ENCODE measurements around the gene CCNJL. TPM values are rescaled to one million over a fixed set of nuclear protein-coding genes. Genes with fewer than 3 reads are reported as not detected.
A peak's percentile ranks its signal among the peaks of the same experiment; 100 is the strongest.
"Not testable (repeated sequence)": the region's sequence is repeated elsewhere in the genome, so short reads cannot be mapped to it uniquely, and the experiment has no call there.

Gene CCNJL
- total RNA-seq, 1 donor from 2014 or later: 5.6 TPM

DNA sequence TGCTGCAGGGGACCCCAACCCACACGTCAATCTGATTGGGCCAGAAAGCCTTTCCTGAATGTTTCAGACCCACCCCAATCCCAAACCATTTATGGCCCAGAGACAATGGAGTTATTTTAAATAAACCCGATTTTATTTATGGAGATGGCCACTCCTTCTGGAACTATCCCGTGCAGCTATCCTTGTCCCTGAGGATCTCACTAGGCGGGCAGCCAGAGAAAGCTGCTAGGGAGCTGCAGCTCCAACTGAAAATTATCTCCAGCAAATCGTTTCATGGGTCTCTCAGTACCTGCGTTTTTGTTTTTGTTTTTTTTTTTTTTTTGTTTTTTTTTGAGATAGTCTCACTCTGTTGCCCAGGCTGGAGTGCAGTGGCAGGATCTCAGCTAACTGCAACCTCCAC, 35.1 kb upstream of the CCNJL start:
- no peak overlapping the region for H3K4me3 ChIP-seq
- no peak for DNase-seq (ENCODE audit: extremely low spot score in 2 of 2)
- H3K4me1 ChIP-seq: no peaks in the 10 kb centered on the region
- no peak overlapping the region for H3K27ac ChIP-seq
- H3K9me3 ChIP-seq: no peaks in the 10 kb centered on the region
- H3K27me3 ChIP-seq: no peaks in the 10 kb centered on the region
- TF ChIP-seq POLR2AphosphoS5 (IDR thresholded peaks at IDR 0.05; ENCODE audit: insufficient read depth in 1 of 2, low read depth in 1 of 2) (no peak), POLR2A (IDR thresholded peaks at IDR 0.05) (no peak)
- TF ChIP-seq, protein P1, sequence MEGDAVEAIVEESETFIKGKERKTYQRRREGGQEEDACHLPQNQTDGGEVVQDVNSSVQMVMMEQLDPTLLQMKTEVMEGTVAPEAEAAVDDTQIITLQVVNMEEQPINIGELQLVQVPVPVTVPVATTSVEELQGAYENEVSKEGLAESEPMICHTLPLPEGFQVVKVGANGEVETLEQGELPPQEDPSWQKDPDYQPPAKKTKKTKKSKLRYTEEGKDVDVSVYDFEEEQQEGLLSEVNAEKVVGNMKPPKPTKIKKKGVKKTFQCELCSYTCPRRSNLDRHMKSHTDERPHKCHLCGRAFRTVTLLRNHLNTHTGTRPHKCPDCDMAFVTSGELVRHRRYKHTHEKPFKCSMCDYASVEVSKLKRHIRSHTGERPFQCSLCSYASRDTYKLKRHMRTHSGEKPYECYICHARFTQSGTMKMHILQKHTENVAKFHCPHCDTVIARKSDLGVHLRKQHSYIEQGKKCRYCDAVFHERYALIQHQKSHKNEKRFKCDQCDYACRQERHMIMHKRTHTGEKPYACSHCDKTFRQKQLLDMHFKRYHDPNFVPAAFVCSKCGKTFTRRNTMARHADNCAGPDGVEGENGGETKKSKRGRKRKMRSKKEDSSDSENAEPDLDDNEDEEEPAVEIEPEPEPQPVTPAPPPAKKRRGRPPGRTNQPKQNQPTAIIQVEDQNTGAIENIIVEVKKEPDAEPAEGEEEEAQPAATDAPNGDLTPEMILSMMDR (IDR thresholded peaks at IDR 0.05): no peak
- intact Hi-C loops (cut with DNase I): loop anchor here (5.0 kb wide), 1 partner anchor 325 kb away; no protein-coding TSS in a partner anchor
- H3K36me3 ChIP-seq: no peaks in the 10 kb centered on the region

DNA sequence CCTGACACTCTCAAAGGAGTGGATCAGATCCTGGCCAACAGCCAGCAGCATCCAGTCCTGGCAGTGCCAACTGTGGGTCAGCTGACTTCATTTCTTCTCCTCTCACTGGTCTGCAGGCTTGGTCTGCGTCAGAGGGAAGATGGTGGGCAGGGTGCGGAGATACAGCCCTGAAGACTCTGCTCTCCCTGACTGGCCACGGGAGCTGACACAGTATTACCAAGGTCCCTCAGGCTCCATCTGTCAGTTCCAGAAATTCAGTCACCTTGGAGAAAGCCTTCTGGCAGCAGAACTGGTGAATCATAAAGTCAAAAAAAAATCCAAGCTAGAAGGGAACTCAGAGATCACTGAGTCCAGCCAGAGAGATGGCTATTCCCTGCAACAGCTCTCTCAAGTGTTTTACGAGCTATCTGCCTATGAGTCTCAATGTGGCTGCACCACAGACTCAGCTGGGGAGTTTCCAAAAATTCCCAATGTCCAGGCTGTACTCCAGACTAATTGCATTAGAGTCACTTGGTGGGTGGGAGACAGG, 30.1 kb upstream of the CCNJL start:
- H3K4me3 ChIP-seq: no peak overlapping the region
- no peaks in the 10 kb centered on the region for H3K4me1 ChIP-seq
- H3K27me3 ChIP-seq: no peaks in the 10 kb centered on the region
- no peak for DNase-seq (ENCODE audit: extremely low spot score in 2 of 2)
- intact Hi-C loops (cut with DNase I): no loop called here
- H3K9me3 ChIP-seq: no peaks in the 10 kb centered on the region
- no peaks in the 10 kb centered on the region for H3K36me3 ChIP-seq
- peak overlapping the region; percentile 20 for H3K27ac ChIP-seq
- TF ChIP-seq POLR2A (IDR thresholded peaks at IDR 0.05): no peak
- TF ChIP-seq, protein P1 (IDR thresholded peaks at IDR 0.05): no peak
- TF ChIP-seq POLR2AphosphoS5 (IDR thresholded peaks at IDR 0.05; ENCODE audit: insufficient read depth in 1 of 2, low read depth in 1 of 2): peak in 1 of 2 donors; percentile 14

DNA sequence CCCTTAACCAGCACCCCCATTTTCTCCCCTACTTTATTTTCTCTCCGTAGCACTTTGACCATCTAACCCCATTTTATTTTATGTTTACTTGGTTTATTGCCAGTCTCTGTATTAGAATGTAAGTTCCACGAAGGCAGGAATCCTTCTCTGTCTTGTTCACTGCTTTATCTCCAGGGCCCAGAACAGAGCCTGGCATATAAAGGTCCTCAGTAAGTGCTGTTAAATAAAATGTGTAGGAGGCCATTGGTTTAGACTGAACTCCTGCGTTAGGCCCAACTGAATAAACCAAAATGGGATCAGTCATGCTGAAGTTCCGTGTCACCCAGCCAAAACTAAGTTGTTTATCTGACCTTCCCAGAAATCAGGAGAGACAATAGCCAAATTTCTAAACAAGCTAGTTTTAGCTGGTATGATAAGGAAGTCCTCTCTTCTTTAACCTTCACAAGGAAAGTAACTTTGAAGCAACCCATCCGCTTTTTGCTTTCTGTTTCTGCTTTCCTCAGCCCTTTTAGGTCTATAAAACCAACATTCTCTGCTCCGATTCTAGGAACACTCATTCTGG, 29.0 kb upstream of the CCNJL start:
- no peak overlapping the region for H3K4me3 ChIP-seq
- H3K36me3 ChIP-seq: no peaks in the 10 kb centered on the region
- no peak for DNase-seq (ENCODE audit: extremely low spot score in 2 of 2)
- no peaks in the 10 kb centered on the region for H3K4me1 ChIP-seq
- TF ChIP-seq POLR2AphosphoS5 (IDR thresholded peaks at IDR 0.05; ENCODE audit: insufficient read depth in 1 of 2, low read depth in 1 of 2) (no peak), POLR2A (IDR thresholded peaks at IDR 0.05) (no peak)
- TF ChIP-seq, protein P1 (IDR thresholded peaks at IDR 0.05): no peak
- H3K27me3 ChIP-seq: no peaks in the 10 kb centered on the region
- intact Hi-C loops (cut with DNase I): no loop called here
- peak overlapping the region; percentile 20 for H3K27ac ChIP-seq
- no peaks in the 10 kb centered on the region for H3K9me3 ChIP-seq

DNA sequence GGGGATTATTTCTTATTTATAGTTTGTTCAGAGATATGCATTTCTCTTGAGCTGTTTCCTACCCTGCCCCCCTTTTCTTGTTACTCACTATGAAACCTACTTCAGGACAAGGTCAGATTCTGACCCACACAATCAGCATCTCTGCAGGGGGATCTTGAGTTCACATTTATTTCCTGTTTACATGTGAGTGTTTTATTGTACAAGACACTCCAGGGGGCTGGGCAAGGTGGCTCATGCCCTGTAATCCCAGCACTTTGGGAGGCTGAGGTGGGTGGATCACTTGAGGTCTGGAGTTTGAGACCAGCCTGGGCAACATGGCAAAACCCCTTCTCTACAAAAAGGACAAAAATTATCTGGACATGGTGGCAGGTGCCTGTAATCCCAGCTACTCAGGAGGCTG, 28.1 kb upstream of the CCNJL start:
- H3K4me1 ChIP-seq; H3K27me3 ChIP-seq; DNase-seq (ENCODE audit: extremely low spot score in 2 of 2); intact Hi-C loops (cut with DNase I); H3K36me3 ChIP-seq; H3K9me3 ChIP-seq; H3K27ac ChIP-seq; H3K4me3 ChIP-seq: not testable (repeated sequence)

DNA sequence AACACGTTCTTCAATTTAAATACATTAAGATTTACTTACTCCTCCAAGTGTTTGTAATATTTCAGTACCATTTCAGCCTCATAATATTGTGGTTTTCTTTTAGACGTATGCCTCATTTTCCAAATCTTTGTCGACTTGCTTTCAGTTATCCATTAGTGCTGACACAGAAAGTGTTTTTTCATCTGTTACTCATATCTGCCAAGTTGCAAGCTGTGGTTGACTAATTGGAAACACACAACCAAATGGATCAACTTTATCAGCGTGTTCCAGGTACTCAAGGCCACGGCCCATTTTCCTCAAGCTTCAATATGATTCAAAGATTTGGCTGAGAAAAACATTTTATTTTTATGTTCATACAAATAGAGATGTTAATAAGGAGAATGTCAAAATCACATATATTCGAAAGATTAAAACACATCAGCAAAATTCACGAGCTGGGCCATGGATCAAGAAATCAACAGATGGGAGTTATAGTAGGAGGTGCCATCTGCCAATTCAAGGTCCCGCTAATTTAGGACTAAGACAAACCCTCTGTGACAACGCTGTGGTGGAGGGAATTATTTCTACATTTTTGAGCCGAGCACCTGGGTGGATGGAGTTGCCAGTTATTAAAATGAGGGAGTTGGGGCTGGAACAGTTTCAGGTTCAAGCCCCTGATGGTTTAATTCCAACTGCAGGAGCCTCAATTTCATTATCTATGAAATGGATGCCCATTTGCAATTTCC, 27.2 kb upstream of the CCNJL start:
- H3K36me3 ChIP-seq: no peaks in the 10 kb centered on the region
- TF ChIP-seq, protein P1 (IDR thresholded peaks at IDR 0.05): no peak
- TF ChIP-seq POLR2AphosphoS5 (IDR thresholded peaks at IDR 0.05; ENCODE audit: insufficient read depth in 1 of 2, low read depth in 1 of 2): no peak
- TF ChIP-seq POLR2A (IDR thresholded peaks at IDR 0.05): no peak
- intact Hi-C loops (cut with DNase I): no loop called here
- H3K27me3 ChIP-seq: no peaks in the 10 kb centered on the region
- H3K27ac ChIP-seq: no peak overlapping the region
- H3K9me3 ChIP-seq: no peaks in the 10 kb centered on the region
- no peak overlapping the region for H3K4me3 ChIP-seq
- H3K4me1 ChIP-seq: no peaks in the 10 kb centered on the region
- no peak for DNase-seq (ENCODE audit: extremely low spot score in 2 of 2)

DNA sequence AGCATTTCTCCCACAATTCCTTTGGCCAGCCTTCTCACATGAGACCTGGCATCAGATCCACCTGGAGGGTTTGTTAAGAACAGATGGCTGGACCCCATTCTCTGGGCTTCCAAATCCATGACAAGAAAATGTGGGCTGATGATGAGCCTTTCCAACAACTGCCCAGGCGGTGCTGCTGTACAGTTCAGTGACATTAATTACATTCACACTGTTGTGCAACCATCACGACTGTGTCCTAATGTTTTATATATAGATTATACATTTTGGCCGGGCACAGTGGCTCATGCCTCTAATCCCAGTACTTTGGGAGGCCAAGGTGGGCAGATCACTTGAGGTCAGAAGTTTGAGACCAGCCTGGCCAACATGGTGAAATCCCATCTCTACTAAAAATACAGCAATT, 22.4 kb upstream of the CCNJL start:
- H3K36me3 ChIP-seq; H3K4me1 ChIP-seq; H3K9me3 ChIP-seq; DNase-seq (ENCODE audit: extremely low spot score in 2 of 2); intact Hi-C loops (cut with DNase I); H3K4me3 ChIP-seq; H3K27ac ChIP-seq; H3K27me3 ChIP-seq: not testable (repeated sequence)

All from vagina (tissue), 2 donors.